Nephron progenitor cell (in vitro differentiated cells): Measurements from ENCODE around the gene MATCAP1.

Experiments used
- DNase-seq: peaks from one replicate; pipeline ENCODE4 v3.0.0; 2021
- H3K27ac Mint-ChIP-seq: 2 replicates; pipeline ENCODE4 v1.8.0; 2021; ENCODE audit warnings: mild to moderate bottlenecking, moderate library complexity, mixed read lengths
- H3K27me3 Mint-ChIP-seq: 2 replicates; pipeline ENCODE4 v1.8.0; 2021; ENCODE audit warnings: mild to moderate bottlenecking, low read depth, mixed read lengths; ENCODE audit not compliant: poor library complexity
- H3K36me3 Mint-ChIP-seq: 2 replicates; pipeline ENCODE4 v1.8.0; 2021; ENCODE audit warnings: low read depth, mixed read lengths
- H3K4me1 Mint-ChIP-seq: 2 replicates; pipeline ENCODE4 v1.8.0; 2021; ENCODE audit warnings: mixed read lengths
- H3K4me3 Mint-ChIP-seq: 2 replicates; pipeline ENCODE4 v1.8.0; 2021; ENCODE audit warnings: mild to moderate bottlenecking, moderate library complexity, mixed read lengths
- H3K9me3 Mint-ChIP-seq: 2 replicates; pipeline ENCODE4 v1.8.0; 2021; ENCODE audit warnings: mild to moderate bottlenecking, moderate library complexity, mixed read lengths
- TF ChIP-seq, protein P1 (sequence below): fragments of 200-600 bp; sonication (generic); IDR thresholded peaks from 2 replicates; pipeline ENCODE4 v1.5.0; 2021; ENCODE audit warnings: antibody characterized with exemption

MATCAP1 gene

GRCh38 chr16:67191411-67191994 is 7.7 kb upstream of the MATCAP1 start:
- peaks cover 25% of the 10 kb centered on the region for H3K36me3 Mint-ChIP-seq
- no peaks in the 10 kb centered on the region for H3K9me3 Mint-ChIP-seq
- H3K4me1 Mint-ChIP-seq = peaks cover 37% of the 10 kb centered on the region
- no peak overlapping the region for H3K27ac Mint-ChIP-seq
- TF ChIP-seq, protein P1, sequence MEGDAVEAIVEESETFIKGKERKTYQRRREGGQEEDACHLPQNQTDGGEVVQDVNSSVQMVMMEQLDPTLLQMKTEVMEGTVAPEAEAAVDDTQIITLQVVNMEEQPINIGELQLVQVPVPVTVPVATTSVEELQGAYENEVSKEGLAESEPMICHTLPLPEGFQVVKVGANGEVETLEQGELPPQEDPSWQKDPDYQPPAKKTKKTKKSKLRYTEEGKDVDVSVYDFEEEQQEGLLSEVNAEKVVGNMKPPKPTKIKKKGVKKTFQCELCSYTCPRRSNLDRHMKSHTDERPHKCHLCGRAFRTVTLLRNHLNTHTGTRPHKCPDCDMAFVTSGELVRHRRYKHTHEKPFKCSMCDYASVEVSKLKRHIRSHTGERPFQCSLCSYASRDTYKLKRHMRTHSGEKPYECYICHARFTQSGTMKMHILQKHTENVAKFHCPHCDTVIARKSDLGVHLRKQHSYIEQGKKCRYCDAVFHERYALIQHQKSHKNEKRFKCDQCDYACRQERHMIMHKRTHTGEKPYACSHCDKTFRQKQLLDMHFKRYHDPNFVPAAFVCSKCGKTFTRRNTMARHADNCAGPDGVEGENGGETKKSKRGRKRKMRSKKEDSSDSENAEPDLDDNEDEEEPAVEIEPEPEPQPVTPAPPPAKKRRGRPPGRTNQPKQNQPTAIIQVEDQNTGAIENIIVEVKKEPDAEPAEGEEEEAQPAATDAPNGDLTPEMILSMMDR = no peak
- peaks cover 19% of the 10 kb centered on the region for H3K27me3 Mint-ChIP-seq
- H3K4me3 Mint-ChIP-seq = peak overlapping the region; percentile 92
- no peak for DNase-seq

DNA sequence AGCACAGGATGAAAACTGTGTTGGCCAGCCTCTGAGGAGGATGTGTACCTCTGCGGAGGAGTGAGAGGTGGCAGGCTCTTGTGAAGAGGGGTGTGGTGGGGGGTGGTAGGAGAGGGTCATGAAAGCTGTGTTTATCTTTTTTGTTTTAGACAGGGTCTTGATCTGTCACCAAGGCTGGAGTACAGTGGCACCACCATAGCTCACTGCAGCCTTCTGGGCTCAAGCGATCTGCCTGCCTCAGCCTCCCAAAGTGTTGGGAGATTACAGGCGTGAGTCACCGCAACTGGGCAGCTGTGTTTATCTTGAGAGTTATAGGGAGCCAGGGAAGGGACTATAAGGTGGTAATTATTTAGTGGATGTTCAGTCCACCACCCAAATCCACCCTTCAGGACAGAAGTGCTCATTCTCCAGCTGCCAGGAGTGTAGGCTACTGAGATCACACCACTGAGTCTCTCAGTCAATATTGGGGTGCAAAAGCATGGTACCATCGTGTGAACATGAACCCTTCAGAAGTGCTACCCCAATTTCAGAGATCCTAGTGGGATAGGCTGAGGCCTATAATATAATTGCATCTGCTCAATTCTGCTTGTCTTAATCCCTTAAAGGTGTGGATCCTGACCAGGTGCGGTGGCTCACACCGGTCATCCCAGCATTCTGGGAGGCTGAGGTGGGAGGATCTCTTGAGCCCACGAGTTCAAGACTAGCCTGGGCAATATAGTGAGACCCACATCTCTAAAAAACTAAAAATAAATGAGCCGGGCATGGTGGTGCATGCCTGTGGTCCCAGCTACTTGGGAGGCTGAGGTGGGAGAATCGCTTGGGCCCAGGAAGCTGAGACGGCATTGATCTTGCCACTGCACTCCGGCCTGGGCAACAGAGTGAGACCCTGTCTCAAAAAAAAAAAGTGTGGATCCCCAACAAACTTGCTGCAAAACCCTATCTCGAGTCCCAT is 7.0 kb upstream of the MATCAP1 start:
- H3K36me3 Mint-ChIP-seq = peaks cover 18% of the 10 kb centered on the region
- DNase-seq = no peak
- H3K4me1 Mint-ChIP-seq = peaks cover 38% of the 10 kb centered on the region
- H3K4me3 Mint-ChIP-seq = peak overlapping the region; percentile 92
- no peak overlapping the region for H3K27ac Mint-ChIP-seq
- peaks cover 27% of the 10 kb centered on the region for H3K27me3 Mint-ChIP-seq
- no peaks in the 10 kb centered on the region for H3K9me3 Mint-ChIP-seq
- TF ChIP-seq, protein P1 = no peak

DNA sequence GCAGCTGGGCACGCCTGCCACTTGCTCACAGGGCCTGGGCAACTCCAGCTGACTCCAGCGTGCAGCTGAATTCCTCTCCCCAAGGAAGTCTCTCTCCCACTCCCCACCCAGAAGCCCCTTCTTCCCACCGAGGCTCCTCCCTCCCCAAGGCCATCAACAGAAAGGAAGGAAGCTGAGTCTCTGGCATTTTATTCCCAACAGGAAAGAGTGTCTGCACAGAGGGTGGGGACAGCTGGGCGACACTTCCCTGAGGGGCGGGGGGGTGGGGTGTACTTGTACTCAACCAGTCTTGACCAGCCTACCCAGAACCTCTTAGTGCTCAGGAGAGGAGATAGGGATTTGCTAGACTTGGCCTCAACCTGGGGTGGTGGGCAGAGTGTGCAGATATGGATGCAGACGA is 6.3 kb upstream of the MATCAP1 start, which contains the start of gene EXOC3L1:
EXOC3L1 (minus strand) TSS at position 96 of the 400 bp plus-strand sequence. CDS start 460 bp downstream, outside the sequence.
- peaks cover 33% of the 10 kb centered on the region for H3K27me3 Mint-ChIP-seq
- peaks cover 12% of the 10 kb centered on the region for H3K36me3 Mint-ChIP-seq
- peaks cover 44% of the 10 kb centered on the region for H3K4me1 Mint-ChIP-seq
- DNase-seq = no peak
- peak within 1 kb of the TSS; percentile 36 for H3K4me3 Mint-ChIP-seq
- H3K27ac Mint-ChIP-seq = no peak within 1 kb of the TSS
- H3K9me3 Mint-ChIP-seq = peaks cover 3% of the 10 kb centered on the region
- TF ChIP-seq, protein P1 = no peak

GRCh38 chr16:67188798-67189197 is 5.0 kb upstream of the MATCAP1 start:
- Mint-ChIP-seq H3K27me3 (peaks cover 43% of the 10 kb centered on the region), H3K4me1 (peaks cover 42% of the 10 kb centered on the region), H3K36me3 (peaks cover 3% of the 10 kb centered on the region), H3K4me3 (no peak overlapping the region), H3K9me3 (peaks cover 3% of the 10 kb centered on the region), H3K27ac (no peak overlapping the region)
- TF ChIP-seq, protein P1 = no peak
- no peak for DNase-seq

GRCh38 chr16:67188323-67188722 is 4.6 kb upstream of the MATCAP1 start:
- H3K27ac Mint-ChIP-seq = no peak overlapping the region
- H3K4me3 Mint-ChIP-seq = no peak overlapping the region
- DNase-seq = no peak
- H3K36me3 Mint-ChIP-seq = no peaks in the 10 kb centered on the region
- H3K4me1 Mint-ChIP-seq = peaks cover 37% of the 10 kb centered on the region
- H3K9me3 Mint-ChIP-seq = peaks cover 3% of the 10 kb centered on the region
- TF ChIP-seq, protein P1 = no peak
- H3K27me3 Mint-ChIP-seq = peaks cover 43% of the 10 kb centered on the region
